BLaER1 (cell line): ENCODE results near the gene ZFP36L1.
A peak's percentile ranks its signal among the peaks of the same experiment; 100 is the strongest.

Experiments used
- H3K27ac ChIP-seq: shearing (Covaris generic); formaldehyde crosslinking; 2 replicates; pipeline ENCODE4 v1.8.1; 2022
- H3K27me3 ChIP-seq: shearing (Covaris generic); formaldehyde crosslinking; 2 replicates; pipeline ENCODE4 v1.8.1; 2022
- H3K36me3 ChIP-seq: shearing (Covaris generic); formaldehyde crosslinking; 2 replicates; pipeline ENCODE4 v1.8.1; 2022
- H3K4me1 ChIP-seq: shearing (Covaris generic); formaldehyde crosslinking; 2 replicates; pipeline ENCODE4 v1.8.1; 2022
- H3K4me2 ChIP-seq: shearing (Covaris generic); formaldehyde crosslinking; 2 replicates; pipeline ENCODE4 v1.8.1; 2022
- H3K4me3 ChIP-seq: shearing (Covaris generic); formaldehyde crosslinking; 2 replicates; pipeline ENCODE4 v1.8.1; 2022
- H3K9ac ChIP-seq: shearing (Covaris generic); formaldehyde crosslinking; 2 replicates; pipeline ENCODE4 v1.8.1; 2022
- H3K9me3 ChIP-seq: shearing (Covaris generic); formaldehyde crosslinking; 2 replicates; pipeline ENCODE4 v1.8.1; 2022
- H4K20me1 ChIP-seq: shearing (Covaris generic); formaldehyde crosslinking; 2 replicates; pipeline ENCODE4 v1.8.1; 2022
- Cebpa-rat ChIP-seq: shearing (Covaris generic); IDR thresholded peaks from 2 replicates; pipeline ENCODE4 v1.8.1; 2022

ZFP36L1 gene

DNA sequence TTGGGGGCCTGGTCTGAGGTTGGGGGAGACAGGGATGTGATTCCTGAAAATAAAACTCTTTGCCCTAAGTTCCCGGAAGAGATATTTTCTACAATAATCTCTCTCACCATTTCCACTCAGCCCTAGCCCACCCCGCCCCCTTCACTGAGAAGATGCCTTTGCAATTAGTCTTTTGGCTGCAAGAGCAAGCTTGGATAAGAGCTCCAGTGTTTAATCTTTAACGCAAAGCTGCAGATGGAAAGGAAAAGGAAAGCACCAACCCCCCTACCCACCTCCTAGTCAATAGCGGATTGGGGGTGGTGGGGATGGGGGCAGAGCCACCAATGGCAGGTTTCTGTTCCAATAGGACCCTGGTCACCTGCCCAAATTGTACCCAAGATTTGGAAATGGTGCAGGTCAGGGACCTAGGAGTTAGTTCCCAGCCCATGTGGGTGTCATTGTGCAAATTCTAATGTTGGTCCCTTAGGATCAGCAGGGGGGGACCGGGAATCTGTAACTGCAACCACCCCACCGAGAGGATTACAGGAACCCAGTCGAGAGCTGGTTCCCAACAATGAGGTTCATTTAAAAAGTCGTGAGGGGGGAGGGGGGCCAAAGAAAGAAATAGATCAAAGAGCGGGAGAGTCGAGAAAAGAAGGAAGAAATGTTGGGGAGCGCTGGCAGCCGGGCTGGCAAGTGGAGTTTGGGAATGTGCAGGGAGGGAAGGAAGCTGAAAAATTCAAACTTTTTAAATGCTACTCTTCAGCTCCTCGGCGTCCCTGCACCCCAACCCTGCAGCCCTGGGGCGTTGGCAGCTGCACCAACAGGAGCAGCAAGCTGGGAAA lies 1.6 kb downstream of the ZFP36L1 start:
- Histone ChIP-seq H3K9me3 (no peaks in the 10 kb centered on the region; the same call in 1 of the 2 replicates), H3K9ac (peak overlapping the region; percentile 99), H4K20me1 (peaks cover 63% of the 10 kb centered on the region), H3K4me2 (peak overlapping the region; percentile 90), H3K4me1 (peaks cover 24% of the 10 kb centered on the region), H3K36me3 (peaks cover 54% of the 10 kb centered on the region), H3K27me3 (no peaks in the 10 kb centered on the region), H3K27ac (peak overlapping the region; percentile 97), H3K4me3 (peak overlapping the region; percentile 99)
- TF ChIP-seq Cebpa-rat, result no peak

DNA sequence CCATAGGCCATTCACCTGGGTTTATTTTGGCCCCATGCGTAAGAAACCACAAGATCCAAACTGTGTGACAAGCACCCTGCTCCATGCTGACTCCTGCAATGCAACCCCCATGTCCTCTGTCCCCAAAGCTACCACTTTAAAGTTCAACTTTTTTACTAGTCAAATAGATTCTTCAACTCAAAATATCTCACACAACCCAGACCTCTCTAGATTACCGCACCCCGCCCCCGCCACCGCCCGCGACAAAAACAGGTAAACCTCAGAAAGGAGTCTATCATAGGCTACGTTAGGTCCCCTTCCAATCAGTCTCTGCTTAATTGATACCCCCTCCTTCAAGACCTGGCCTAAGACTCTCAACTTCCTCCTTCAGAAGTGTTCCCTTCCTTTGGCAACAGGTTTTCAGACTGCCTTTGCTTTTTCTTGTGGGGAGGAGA lies 2.2 kb downstream of the ZFP36L1 start:
- H3K27ac ChIP-seq, result peak overlapping the region; percentile 97

DNA sequence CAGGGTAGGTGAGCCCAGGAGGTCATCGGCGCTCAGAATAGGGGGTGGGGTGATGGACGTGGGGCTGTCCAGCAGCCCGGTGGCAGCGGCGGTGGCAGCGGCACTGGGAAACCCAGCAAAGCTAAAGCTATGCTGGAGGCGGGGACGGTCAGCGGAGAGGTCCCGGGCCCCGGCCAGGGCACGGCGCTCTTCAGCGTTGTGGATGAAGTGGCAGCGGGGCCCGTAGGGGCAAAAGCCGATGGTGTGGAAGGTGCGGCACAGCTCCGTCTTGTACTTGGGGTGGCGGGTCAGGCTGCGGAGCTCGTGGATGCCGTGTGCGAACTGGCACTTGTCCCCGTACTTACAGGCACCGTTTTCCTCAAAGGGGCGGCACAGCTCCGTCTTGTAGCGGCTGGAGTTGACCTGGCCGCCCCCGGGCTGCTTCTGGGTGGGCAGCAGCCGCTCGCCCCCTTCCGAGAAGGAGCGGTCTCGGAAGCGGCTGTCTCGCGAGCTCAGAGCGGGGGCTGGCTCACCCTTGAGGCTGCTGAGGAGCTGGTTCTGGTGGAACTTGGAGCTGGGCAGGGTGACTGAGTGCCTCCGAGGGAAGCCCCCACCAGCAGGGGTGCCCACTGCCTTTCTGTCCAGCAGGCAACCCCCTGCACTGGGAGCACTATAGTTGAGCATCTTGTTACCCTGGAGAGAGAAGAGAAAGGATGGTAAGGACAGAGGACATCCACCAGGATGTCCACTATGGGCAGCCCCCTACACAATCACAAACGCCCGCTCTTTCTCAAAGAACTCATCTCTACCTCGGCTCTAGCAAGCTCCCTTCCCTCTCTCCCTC lies 2.8 kb downstream of the ZFP36L1 start:
- no peaks in the 10 kb centered on the region for H3K27me3 ChIP-seq
- H3K27ac ChIP-seq, result peak overlapping the region; percentile 97
- H3K4me1 ChIP-seq, result peaks cover 35% of the 10 kb centered on the region
- H3K4me2 ChIP-seq, result peak overlapping the region; percentile 90
- peak overlapping the region; percentile 99 for H3K9ac ChIP-seq
- peak overlapping the region; percentile 99 for H3K4me3 ChIP-seq
- H4K20me1 ChIP-seq, result peaks cover 72% of the 10 kb centered on the region
- no peaks in the 10 kb centered on the region; the same call in 1 of the 2 replicates for H3K9me3 ChIP-seq
- H3K36me3 ChIP-seq, result peaks cover 55% of the 10 kb centered on the region
- no peak for TF ChIP-seq Cebpa-rat

More for the DNA sequence above, 2.2 kb downstream of the ZFP36L1 start:
- Histone ChIP-seq H3K36me3 (peaks cover 55% of the 10 kb centered on the region), H4K20me1 (peaks cover 69% of the 10 kb centered on the region), H3K27me3 (no peaks in the 10 kb centered on the region), H3K4me1 (peaks cover 29% of the 10 kb centered on the region), H3K9me3 (no peaks in the 10 kb centered on the region; the same call in 1 of the 2 replicates), H3K9ac (peak overlapping the region; percentile 99), H3K4me3 (peak overlapping the region; percentile 99), H3K4me2 (peak overlapping the region; percentile 90)
- TF ChIP-seq Cebpa-rat, result no peak

DNA sequence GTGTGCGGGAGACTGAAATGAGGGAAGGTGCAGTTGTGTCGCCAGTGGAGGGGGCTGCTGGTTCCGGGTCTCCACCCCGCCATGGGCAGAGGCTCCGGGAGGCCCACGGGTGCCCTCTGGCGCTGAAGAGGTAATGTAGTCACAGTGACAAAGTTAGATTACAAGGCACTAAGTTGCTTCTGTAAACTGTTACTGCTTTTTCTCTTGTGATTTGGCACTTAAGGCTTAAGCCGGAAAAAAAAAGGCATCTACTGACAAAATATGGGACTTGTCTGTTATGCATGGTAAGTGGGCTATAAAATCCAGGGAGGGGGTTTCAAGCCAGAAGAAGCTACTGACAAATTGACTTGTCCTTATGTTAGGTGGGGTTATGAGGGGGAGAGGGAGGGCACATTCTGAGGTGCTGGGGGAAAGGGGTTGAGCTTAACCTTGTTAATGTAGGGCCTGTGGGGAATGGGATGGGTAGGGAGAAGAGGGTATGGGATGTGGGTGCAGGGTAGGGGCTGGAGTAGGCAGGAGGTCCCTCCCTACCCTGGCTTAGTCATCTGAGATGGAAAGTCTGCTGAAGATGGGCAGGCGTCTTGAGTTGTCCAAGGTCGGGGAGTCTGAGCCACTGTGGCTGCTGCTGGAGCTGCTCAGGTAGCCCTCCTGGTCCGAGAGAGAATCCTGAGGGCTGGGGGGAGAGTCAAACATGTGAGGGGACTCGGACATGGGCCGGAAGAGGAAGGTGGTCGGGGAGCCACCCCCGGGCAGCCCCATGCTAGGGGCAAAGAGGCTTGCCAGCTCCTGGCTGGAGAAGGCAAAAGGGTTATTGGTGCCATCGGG lies 3.7 kb downstream of the ZFP36L1 start:
- Histone ChIP-seq H3K4me2 (peak overlapping the region; percentile 90), H4K20me1 (peaks cover 72% of the 10 kb centered on the region), H3K27me3 (no peaks in the 10 kb centered on the region), H3K27ac (peak overlapping the region; percentile 97), H3K36me3 (peaks cover 55% of the 10 kb centered on the region), H3K4me3 (peak overlapping the region; percentile 99), H3K4me1 (peaks cover 43% of the 10 kb centered on the region), H3K9ac (peak overlapping the region; percentile 99), H3K9me3 (no peaks in the 10 kb centered on the region; the same call in 1 of the 2 replicates)
- no peak for TF ChIP-seq Cebpa-rat

DNA sequence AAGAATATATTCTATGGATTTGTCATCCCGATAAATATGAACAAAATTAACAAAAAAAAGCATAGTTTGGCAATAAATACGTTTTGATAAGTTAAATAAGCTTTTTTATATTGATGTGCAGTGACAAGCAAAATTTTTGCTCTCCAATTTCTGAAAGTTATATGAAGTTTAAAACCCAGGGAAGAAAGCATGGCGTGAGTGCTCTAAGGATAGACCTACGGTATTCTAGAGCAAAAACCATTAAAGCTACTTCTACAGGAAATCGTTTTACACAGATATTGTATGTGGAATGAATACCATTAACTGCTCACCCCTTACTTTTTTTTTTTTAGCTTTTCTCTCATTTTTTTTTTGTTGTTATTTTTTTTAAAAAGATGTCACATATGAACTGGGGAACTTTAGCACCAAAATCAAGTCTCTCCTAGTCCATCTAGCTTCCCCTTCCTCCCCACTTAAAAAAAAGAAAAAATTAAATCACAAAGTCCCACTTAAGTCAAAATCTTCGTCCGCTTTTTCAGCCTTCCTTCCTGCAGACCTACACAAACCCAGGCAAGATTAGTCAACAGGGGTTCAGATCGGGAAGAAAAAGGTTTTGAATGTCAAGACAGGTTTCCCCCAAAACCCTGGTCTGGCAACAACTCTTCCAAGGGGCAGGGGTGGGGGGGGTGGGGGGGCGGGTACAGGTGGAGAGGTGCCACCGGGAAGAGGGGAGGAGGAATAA lies 4.4 kb downstream of the ZFP36L1 start:
- Histone ChIP-seq H4K20me1 (peaks cover 72% of the 10 kb centered on the region), H3K9ac (peak overlapping the region; percentile 99), H3K27me3 (no peaks in the 10 kb centered on the region), H3K36me3 (peaks cover 55% of the 10 kb centered on the region), H3K4me1 (peaks cover 47% of the 10 kb centered on the region), H3K4me2 (peak overlapping the region; percentile 90), H3K4me3 (peak overlapping the region; percentile 99), H3K27ac (peak overlapping the region; percentile 71), H3K9me3 (no peaks in the 10 kb centered on the region; the same call in 1 of the 2 replicates)
- no peak for TF ChIP-seq Cebpa-rat

DNA sequence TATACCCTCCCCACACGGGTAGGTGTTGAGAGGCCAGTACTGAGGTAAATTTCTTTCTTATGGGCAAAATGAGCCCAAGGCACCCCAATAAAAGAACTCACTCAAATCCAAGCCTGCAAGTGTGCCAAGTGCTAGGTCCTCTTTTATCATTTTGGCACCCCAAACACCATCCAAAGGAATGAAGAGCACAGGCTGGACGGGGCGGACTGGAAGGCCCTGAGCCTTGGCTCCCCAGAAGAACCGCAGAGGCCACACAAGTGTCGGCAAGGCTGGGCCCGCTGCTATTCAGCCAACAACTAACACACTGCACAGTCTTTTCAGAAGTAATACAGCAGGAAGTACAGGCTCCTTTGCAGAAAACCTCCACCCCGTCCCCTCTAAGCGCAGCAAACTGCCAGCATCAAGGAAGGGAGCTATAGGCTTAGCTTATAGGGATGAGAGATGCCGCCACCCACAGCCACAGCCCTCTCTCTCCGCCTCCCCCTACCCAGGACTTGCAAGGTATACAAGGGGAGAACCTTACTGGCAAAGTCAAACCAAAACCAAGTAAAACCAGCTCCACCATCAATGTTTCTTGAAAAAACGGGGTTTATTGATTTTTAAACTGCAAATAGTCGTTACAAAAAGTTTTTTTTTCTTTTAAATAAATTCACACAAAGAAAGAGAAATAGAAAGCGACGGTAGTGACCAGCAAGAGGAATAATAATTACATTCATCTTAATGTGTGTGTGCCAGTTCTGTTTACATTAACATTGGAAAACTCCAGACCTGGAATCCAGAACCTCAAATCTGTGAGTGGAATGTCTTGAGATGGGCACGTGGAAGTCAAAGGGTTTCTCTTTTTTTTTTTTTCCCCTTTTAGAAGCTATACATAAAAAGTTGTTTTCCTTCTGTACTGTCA lies 5.5 kb downstream of the ZFP36L1 start:
- H3K4me3 ChIP-seq, result peak overlapping the region; percentile 99
- peaks cover 67% of the 10 kb centered on the region for H4K20me1 ChIP-seq
- no peak for TF ChIP-seq Cebpa-rat
- H3K9me3 ChIP-seq, result no peaks in the 10 kb centered on the region; the same call in 1 of the 2 replicates
- H3K4me2 ChIP-seq, result peak overlapping the region; percentile 90
- H3K27ac ChIP-seq, result peak overlapping the region; percentile 71
- no peaks in the 10 kb centered on the region for H3K27me3 ChIP-seq
- H3K4me1 ChIP-seq, result peaks cover 54% of the 10 kb centered on the region
- H3K36me3 ChIP-seq, result peaks cover 55% of the 10 kb centered on the region
- peak overlapping the region; percentile 69 for H3K9ac ChIP-seq

DNA sequence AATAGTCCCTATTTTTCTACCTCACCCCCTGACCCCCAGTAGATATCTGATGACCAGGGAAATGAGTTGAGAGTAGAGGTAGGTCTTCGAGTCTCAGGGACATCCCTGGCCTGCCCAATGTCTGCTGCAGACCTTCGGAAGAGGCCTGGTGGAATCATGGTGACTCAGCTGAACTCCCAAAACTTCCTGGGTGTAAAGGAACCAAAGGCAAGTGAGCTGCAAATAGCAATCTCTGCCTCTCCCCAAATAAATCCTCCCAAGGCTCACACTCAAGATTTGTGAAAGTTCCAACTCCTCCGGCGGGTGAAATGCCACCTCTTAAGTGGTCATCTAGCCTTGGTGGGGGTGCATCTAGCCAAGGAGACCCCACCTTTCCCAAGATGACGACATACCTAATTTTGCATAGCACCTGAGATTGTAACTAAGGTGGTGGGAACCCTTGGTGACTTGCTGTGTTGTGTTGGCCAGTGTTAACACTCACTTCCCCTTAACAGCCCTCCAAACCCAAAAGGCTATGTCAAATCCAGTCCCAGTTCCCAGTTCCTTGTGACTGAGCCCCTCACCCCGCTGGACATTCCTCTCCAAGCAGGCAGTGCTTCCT lies 6.3 kb downstream of the ZFP36L1 start:
- Histone ChIP-seq H4K20me1 (peaks cover 59% of the 10 kb centered on the region), H3K36me3 (peaks cover 52% of the 10 kb centered on the region), H3K9ac (peak overlapping the region; percentile 69; the same call in 1 of the 2 replicates), H3K4me1 (peaks cover 61% of the 10 kb centered on the region), H3K27me3 (no peaks in the 10 kb centered on the region), H3K9me3 (no peaks in the 10 kb centered on the region; the same call in 1 of the 2 replicates), H3K4me2 (peak overlapping the region; percentile 90), H3K4me3 (peak overlapping the region; percentile 99), H3K27ac (peak overlapping the region; percentile 71)
- no peak for TF ChIP-seq Cebpa-rat
